ENCODE measurements around the gene DNAAF5.
"Not testable (repeated sequence)": the region's sequence is repeated elsewhere in the genome, so short reads cannot be mapped to it uniquely, and the experiment has no call there.

DNAAF5 gene

DNA sequence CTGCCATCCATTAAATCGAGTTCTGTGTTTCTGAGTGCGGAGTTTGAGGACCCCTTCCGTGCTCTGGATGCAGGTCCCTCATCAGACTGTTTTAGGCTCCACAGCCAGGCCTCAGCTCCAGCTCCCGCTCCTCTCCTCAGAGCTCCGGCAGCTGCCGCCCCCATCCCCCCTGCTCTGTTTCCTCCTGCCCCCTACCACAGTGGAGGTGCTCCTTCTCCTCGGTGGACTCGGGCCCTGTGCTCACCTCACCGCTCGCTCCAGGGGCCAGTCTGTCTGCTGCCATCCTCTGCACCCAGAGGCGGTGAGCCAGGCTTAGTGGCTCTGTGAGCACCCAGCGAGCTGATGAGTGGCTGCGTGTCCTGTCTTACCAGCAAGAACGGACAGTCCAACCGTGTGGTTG, 21.9 kb downstream of the DNAAF5 start:
- no peak overlapping the region for H3K4me3 ChIP-seq (ENCODE audit: low read length)
- DNase-seq (ENCODE audit: low read depth): no peak
- TF ChIP-seq, protein P1, sequence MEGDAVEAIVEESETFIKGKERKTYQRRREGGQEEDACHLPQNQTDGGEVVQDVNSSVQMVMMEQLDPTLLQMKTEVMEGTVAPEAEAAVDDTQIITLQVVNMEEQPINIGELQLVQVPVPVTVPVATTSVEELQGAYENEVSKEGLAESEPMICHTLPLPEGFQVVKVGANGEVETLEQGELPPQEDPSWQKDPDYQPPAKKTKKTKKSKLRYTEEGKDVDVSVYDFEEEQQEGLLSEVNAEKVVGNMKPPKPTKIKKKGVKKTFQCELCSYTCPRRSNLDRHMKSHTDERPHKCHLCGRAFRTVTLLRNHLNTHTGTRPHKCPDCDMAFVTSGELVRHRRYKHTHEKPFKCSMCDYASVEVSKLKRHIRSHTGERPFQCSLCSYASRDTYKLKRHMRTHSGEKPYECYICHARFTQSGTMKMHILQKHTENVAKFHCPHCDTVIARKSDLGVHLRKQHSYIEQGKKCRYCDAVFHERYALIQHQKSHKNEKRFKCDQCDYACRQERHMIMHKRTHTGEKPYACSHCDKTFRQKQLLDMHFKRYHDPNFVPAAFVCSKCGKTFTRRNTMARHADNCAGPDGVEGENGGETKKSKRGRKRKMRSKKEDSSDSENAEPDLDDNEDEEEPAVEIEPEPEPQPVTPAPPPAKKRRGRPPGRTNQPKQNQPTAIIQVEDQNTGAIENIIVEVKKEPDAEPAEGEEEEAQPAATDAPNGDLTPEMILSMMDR (conservative IDR thresholded peaks at IDR 0.05; ENCODE audit: low read length): no peak

GRCh38 chr7:749140-749551, 22.6 kb downstream of the DNAAF5 start:
- TF ChIP-seq, protein P1 (conservative IDR thresholded peaks at IDR 0.05; ENCODE audit: low read length): no peak
- DNase-seq (ENCODE audit: low read depth): no peak
- no peak overlapping the region for H3K4me3 ChIP-seq (ENCODE audit: low read length)

DNA sequence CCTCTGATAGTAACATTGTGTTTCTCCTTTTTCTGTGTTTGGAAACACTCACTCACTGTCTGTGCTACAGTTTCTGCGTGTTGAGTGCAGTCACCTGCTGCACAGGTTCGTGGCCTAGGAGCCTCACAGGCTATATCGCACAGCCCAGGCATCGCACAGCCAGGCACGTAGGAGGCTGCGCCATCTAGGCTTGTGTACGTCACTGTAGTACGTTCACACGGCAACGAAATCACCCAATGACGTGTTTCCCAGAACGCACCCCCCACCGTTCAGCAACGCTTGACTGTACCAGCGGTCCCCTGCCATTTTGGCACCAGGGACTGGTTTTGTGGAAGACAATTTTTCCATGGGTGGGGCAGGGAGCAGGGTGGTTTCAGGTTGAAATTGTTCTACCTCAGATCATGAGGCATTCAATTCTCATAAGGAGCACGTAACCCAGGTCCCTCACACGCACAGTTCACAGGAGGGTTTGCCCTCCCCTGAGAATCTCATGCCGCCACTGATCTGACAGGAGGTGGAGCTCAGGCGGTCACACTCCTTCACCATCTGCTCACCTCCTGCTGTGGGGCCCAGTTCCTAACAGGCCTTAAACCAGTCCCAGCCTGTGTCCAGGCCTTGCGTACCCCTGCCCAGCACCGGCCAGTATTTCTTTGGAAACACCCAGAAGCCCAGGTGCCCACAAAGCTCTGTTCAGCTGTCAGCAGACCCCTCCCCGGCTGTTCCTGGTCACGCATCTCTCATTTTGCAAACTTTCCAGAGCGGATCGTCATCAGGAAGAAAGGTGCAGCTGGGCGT, 23.8 kb downstream of the DNAAF5 start:
- DNase-seq (ENCODE audit: low read depth): no peak
- TF ChIP-seq, protein P1 (conservative IDR thresholded peaks at IDR 0.05; ENCODE audit: low read length): no peak
- no peak overlapping the region for H3K4me3 ChIP-seq (ENCODE audit: low read length)

DNA sequence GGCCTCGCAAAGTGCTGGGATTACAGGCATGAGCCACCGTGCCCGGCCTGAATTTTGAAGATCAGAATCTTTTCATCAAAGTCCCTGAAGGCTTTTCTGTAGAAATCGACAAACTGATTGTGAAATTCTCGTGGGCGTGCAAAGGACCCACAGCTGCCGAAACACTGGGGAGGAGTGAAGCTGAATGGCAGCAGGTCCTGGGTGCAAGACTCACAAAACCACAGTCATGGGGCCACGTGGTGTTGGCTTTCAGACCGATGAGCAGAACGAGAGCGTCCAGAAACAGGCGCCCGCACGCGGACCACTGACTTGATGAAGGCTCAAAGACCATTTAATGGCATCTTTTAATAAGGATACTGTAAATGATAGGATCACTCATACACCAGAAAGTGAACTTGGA, 25.3 kb downstream of the DNAAF5 start:
- DNase-seq (ENCODE audit: low read depth): no peak
- TF ChIP-seq, protein P1 (conservative IDR thresholded peaks at IDR 0.05; ENCODE audit: low read length): no peak
- H3K4me3 ChIP-seq (ENCODE audit: low read length): no peak overlapping the region

GRCh38 chr7:752256-752655, 25.8 kb downstream of the DNAAF5 start:
- DNase-seq (ENCODE audit: low read depth); H3K4me3 ChIP-seq (ENCODE audit: low read length): not testable (repeated sequence)

DNA sequence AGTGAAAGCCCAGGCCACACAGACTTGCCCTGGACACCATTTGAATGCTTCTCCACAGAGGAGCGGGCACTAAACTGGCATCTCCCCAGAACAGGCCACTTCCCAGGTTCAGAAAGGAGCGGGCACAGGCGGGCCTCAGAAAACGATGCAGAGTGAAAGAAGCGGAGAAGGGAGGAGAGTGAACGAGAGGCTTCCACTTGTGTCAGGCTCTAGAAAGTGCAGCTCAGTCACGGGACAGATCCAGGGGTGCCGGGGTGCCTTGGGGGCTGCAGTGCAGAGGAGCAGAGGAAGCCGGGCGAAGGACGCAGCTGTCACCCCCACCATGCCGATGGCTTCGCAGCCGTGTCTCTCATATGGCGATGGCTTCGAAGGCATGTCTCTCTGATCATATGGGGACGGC, 26.7 kb downstream of the DNAAF5 start:
- no peak for DNase-seq (ENCODE audit: low read depth)
- TF ChIP-seq, protein P1 (conservative IDR thresholded peaks at IDR 0.05; ENCODE audit: low read length): no peak
- no peak overlapping the region for H3K4me3 ChIP-seq (ENCODE audit: low read length)

DNA sequence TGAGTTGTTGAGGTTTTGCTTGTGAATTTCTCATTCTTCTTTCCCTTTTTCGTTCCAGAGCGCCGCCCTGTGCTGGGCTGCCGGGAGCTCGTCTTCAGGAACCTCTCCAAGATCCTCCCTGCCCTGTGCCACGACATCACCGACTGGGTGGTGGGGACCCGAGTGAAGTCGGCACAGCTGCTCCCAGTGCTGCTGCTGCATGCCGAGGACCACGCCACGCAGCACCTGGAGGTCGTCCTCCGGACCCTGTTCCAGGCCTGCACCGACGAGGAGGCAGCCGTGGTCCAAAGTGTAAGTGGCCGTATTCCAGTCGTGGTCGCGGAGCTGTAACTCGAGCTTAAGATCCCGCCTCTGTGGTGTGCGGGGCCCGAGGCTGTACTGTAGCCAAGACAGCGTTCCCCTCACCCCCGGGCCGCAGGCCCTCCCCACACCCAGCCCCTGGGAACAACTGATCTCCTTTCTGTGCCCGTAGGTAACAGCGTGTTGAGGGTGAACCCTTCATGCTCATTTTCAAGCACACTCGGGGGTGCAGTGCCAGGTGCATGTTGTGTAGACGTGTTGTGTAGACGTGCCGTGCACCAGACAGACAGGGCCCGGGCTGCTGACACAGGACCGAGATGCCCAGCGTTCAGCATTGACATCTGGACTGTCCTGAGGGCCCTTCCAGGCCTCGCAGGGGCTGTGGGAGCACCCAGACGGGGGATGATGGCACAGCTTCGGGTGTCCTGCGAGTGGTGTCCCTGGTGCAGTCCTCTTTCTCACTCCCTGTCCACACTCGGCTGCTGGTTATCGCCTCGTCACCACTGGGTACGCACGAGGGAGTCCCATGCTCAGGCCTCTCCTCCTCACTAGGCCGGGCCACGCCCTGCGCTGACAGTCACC, 28.3 kb downstream of the DNAAF5 start:
- H3K4me3 ChIP-seq (ENCODE audit: low read length): no peak overlapping the region
- TF ChIP-seq, protein P1 (conservative IDR thresholded peaks at IDR 0.05; ENCODE audit: low read length): no peak
- DNase-seq (ENCODE audit: low read depth): no peak

Measured in AG10803 (cell line).